ENCODE data around the gene CRYBA4.

GRCh38 chr22:26615149-26615548, 6.6 kb upstream of the CRYBA4 start:
- TF ChIP-seq USF2 (IDR thresholded peaks at IDR 0.05; ENCODE audit: borderline replicate concordance, low read depth, low read length) (no peak), CTCF (IDR thresholded peaks at IDR 0.05 in 2 of 3, conservative IDR thresholded peaks at IDR 0.05 in 1 of 3; ENCODE audit: control insufficient read depth in 2 of 3, extremely low read depth in 1 of 3, insufficient read depth in 1 of 3, low read depth in 3 of 3, low read length in 3 of 3) (no peak), FOXM1 (IDR thresholded peaks at IDR 0.05; ENCODE audit: low read depth, low read length) (no peak; the same call in 1 of the 2 replicates), FOS (IDR thresholded peaks at IDR 0.05; ENCODE audit: borderline replicate concordance, extremely low read depth, insufficient read length) (no peak), ZNF274 (IDR thresholded peaks at IDR 0.05; ENCODE audit: insufficient read depth, insufficient read length) (no peak)
